ENCODE measurements around the gene IGF2BP2.

GRCh38 chr3:185867650-185868049 lies 42.8 kb upstream of the IGF2BP2 start:
- no peak for TF ChIP-seq CTCF (IDR thresholded peaks at IDR 0.05)
- TF ChIP-seq POLR2A (IDR thresholded peaks at IDR 0.05), result no peak
